HT1080 (cell line): ENCODE data around the gene ZNF774. TPM values are rescaled to one million over a fixed set of nuclear protein-coding genes. Genes with fewer than 3 reads are reported as not detected.
"Not testable (repeated sequence)": the region's sequence is repeated elsewhere in the genome, so short reads cannot be mapped to it uniquely, and the experiment has no call there.

ENCODE experiments used
- DNase-seq: peaks from one replicate; pipeline ENCODE4 v3.0.0-alpha.2; 2015; ENCODE audit warnings: low read depth
- polyA plus RNA-seq, 2 experiments: library from polyadenylated mRNA; depleted of rRNA; stranded (reverse); fragments of >200 nt; gene quantifications; 2 replicates each; pipeline ENCODE4 v1.2.3, GENCODE V29; 2015
- total RNA-seq: library from RNA; depleted of rRNA; stranded (reverse); fragments of >200 nt; shearing (Covaris generic); gene quantifications from 2 replicates; pipeline ENCODE4 v1.2.3, GENCODE V29; 2014; rRNA removed

Gene ZNF774
- 0.76 and 0.87 TPM in 2 replicates for total RNA-seq
- polyA plus RNA-seq (2015; cell fraction: cytosol; rRNA removed): 1.1 and 1.3 TPM in 2 replicates
- 1.5 and 2.5 TPM in 2 replicates for polyA plus RNA-seq (2015; cell fraction: nucleus; rRNA removed)

DNA sequence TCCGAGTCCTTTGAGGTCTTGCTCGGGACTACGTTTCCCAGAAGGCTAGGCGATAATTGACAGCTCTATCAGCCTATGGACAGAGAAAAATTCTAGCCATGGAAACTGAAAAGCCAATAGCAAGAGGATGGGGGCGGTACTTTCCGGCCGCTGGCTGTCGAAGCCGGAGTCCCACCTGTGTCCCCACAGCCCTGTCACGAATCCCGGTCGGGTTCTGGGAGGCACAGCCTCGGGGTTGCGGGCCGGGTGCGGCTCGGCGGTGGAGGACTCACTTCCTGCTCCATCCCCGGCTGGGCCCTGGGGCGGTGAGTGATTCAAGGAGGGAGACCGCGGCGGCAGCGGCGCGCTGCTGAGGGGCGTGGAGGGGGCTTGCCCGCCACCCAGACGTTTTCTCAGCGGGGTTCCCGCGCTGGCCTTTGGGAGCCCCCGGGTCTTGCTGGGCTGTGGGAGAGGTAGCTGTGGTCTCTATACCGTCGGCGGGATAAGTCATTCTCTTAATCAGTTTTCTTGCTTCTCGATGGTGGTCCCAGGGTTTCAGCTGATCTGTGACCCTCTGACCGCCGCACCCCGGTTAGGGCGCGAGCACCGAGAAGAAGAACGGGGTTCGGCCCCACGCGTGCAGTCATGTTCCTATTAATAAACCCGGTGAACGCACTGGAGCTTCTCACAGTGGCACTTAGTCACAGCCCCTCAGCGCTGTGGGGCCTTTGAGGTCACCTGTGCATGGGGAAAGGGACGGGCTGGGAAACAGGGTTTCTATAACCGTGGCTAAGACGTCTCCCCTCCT, at the start of gene ZNF774:
ZNF774 (plus strand) TSS at position 178 of the 787 bp plus-strand sequence. CDS start 2,377 bp downstream, outside the sequence.
- peak; percentile 94 for DNase-seq

GRCh38 chr15:90305355-90305754, 46.7 kb upstream of the ZNF774 start:
- not testable (repeated sequence) for DNase-seq

GRCh38 chr15:90305932-90306331, 46.2 kb upstream of the ZNF774 start:
- DNase-seq: no peak

GRCh38 chr15:90306560-90306959, 45.5 kb upstream of the ZNF774 start:
- DNase-seq: no peak

GRCh38 chr15:90307661-90308060, 44.4 kb upstream of the ZNF774 start:
- DNase-seq: no peak

DNA sequence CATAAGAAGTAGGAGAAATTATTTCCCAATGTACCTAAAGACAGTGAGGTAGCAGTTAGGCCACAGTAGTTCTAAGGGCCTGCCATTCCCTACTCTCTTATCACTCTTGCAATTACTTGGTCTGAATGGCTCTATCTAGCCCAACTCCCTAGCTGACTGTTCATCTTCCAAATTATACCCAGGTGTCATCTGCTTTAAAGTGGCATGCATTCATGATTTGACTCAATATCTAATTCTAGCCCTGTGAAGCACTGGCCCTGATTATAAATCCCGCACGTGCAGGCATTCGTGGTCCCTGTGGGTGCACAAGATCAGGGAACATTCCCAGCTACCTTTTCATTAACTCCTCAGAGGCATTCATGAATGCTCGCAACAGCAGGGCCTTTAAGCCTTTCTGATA, 43.1 kb upstream of the ZNF774 start:
- DNase-seq: no peak

GRCh38 chr15:90315278-90315982, 36.7 kb upstream of the ZNF774 start:
- DNase-seq: peak; percentile 50

DNA sequence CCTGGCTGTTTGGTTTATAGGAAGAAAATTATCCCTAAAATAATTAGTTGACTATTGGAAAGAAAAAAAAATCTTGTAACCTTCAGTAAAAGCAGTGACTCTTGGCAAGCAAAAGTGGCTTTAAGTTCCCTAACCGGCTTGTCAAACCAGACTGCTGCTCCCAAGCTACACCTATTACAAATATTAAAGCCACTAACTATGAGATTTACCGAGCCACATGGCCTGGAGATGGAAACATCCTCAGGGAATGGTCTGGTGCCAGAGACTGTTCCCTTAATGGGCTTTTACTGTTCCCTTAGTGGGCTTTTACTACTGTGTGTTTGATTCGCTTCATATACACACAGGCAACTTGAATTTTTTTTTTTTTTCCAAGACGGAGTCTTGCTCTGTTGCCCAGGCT, 35.9 kb upstream of the ZNF774 start:
- no peak for DNase-seq

GRCh38 chr15:90318591-90318990, 33.5 kb upstream of the ZNF774 start:
- no peak for DNase-seq

GRCh38 chr15:90320062-90320884, 31.8 kb upstream of the ZNF774 start:
- peak; percentile 89 for DNase-seq

- DNase-seq: no peak
Observed at GRCh38 chr15:90320885-90321278, 31.2 kb upstream of the ZNF774 start.

GRCh38 chr15:90322538-90322937, 29.5 kb upstream of the ZNF774 start:
- no peak for DNase-seq

GRCh38 chr15:90325726-90326125, 26.4 kb upstream of the ZNF774 start:
- DNase-seq: no peak

- DNase-seq: no peak
Observed at GRCh38 chr15:90326441-90326840, 25.6 kb upstream of the ZNF774 start.

GRCh38 chr15:90327311-90327710, 24.8 kb upstream of the ZNF774 start:
- no peak for DNase-seq

GRCh38 chr15:90334304-90334731, 17.8 kb upstream of the ZNF774 start:
- no peak for DNase-seq

DNA sequence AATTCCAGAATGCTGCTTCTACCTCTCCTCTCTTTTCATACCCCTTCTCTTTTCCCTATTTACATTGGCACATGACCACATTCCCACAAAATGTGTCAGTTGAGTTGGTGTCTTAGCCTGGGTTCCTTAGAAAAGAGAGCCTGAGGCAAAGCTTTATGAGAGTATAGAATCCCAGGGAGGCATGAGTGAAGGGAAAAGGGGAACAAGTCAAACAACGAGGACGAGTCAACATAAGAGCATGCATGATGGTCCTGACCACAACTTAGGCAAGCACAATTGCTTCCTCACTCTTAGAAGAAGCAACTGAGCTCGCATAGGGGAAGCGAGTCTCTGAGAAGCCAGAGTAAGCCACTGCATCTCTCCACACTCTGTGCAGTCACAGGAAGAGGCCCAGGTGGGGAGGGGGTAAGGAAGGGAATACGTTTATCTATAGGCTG, 15.4 kb upstream of the ZNF774 start:
- DNase-seq: peak; percentile 75

DNA sequence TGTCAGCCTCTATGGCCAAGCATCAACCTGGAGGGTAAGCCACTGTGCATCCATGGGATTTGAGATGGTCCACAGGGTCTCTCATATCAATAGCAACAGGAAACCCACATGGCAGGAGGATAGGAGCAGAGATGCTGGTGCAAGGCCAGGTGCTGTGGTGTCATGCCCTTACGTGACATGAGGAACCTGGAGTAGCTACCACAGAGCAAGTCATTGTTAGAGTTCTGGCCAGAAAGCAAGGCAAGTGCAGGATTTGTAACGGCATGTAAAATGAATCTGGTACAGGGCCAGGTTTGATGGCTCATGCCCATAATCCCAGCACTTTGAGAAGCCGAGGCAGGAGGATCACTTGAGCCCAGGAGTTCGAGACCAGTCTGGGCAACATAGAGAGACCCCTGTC, 14.8 kb upstream of the ZNF774 start:
- DNase-seq: no peak

DNA sequence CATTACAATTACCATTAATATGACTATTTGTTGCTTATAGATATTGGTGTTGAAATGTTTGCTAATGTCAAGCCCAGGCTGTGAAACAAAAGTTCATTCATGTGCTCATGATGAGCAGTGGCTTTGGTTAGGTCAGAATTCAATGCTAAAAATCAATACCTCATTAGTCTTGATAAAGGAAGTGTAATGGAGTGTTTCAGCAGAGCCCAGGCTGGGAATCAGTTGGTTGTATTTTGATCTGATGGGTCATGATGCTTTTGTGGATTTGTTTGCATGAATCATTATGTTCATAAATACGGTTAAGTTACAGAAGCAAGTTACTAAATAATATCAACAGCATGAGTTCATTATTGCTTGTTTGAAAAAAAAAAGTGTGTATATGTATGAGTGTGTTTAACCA, 13.6 kb upstream of the ZNF774 start:
- DNase-seq: no peak

GRCh38 chr15:90340345-90340744, 11.7 kb upstream of the ZNF774 start:
- no peak for DNase-seq

DNA sequence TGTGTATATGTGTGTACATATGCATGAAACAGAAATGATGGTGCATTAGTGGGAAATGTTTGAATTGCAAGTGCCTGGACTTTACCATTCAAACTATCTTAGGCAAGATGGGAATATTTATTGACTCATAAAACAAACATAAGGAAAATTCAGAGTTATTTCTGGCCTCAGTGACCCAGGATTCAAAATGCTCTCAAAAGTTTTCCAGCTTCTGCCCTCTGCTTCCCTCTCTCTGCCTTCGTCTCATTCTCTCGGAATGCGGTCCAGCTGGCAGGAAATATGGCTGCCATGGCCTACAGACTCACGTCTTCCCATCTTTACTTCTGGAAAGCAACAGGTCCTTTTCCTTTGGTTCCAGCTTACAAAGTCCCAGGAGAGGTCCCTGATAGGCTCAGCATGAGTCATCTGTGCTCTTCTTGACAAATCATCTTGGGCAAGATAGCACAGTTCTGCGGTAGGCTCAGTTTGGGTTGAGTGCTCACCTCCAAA, 8.7 kb upstream of the ZNF774 start:
- DNase-seq: no peak
